22Rv1 (cell line): ENCODE results near the gene GNB5.

Experiments used
- H3K27ac ChIP-seq: fragments of 450-650 bp; 2 replicates; pipeline ENCODE4 v1.5.1; 2017
- CTCF ChIP-seq: fragments of 450-650 bp; IDR thresholded peaks from 2 replicates; pipeline ENCODE4 v1.5.1; 2017; ENCODE audit warnings: mild to moderate bottlenecking
- ZFX ChIP-seq: fragments of 450-650 bp; IDR thresholded peaks from 2 replicates; pipeline ENCODE4 v1.6.1; 2017; ENCODE audit warnings: antibody characterized with exemption, borderline replicate concordance

GNB5 gene

GRCh38 chr15:52128568-52128967, 62.6 kb downstream of the GNB5 start:
- no peak overlapping the region for H3K27ac ChIP-seq
- TF ChIP-seq CTCF (no peak), ZFX (no peak)

GRCh38 chr15:52124270-52124880, 66.8 kb downstream of the GNB5 start:
- H3K27ac ChIP-seq: no peak overlapping the region
- TF ChIP-seq ZFX (no peak), CTCF (no peak)

- TF ChIP-seq ZFX (no peak), CTCF (no peak)
- H3K27ac ChIP-seq: no peak overlapping the region
These were observed 69.3 kb downstream of the GNB5 start for GRCh38 chr15:52121896-52122295.

GRCh38 chr15:52121006-52121405, 70.2 kb downstream of the GNB5 start:
- TF ChIP-seq CTCF: no peak
- TF ChIP-seq ZFX: no peak
- no peak overlapping the region for H3K27ac ChIP-seq

- no peak overlapping the region for H3K27ac ChIP-seq
- no peak for TF ChIP-seq CTCF
These were observed 70.7 kb downstream of the GNB5 start for GRCh38 chr15:52120488-52120887.

- H3K27ac ChIP-seq: no peak overlapping the region
- TF ChIP-seq CTCF (no peak), ZFX (no peak)
These were observed 72.0 kb downstream of the GNB5 start for GRCh38 chr15:52118969-52119749.

- TF ChIP-seq ZFX (no peak), CTCF (no peak)
These were observed 73.6 kb downstream of the GNB5 start for GRCh38 chr15:52117549-52117948.

More at GRCh38 chr15:52117549-52117948, 73.6 kb downstream of the GNB5 start:
- H3K27ac ChIP-seq: no peak overlapping the region
